ENCODE data around the gene NTM.

The NTM gene

DNA sequence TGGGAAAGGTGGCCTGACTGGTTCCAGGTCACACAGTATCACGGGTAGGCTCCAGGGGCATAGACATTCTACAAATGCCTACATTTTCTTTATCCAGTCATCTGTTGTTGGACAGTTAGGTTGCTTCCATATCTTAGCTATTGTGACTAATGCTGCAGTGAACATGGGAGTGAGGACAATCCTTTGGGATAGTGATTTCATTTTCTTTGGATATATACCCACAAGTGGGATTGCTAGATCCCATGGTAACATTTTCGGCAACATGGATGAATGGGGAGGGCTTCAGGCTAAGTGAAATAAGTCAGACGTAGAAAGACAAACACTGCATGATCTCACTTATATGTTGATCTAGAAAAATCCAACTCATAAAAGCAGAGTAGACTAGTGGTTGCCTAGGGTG is 744.3 kb downstream of the NTM start:
- Histone ChIP-seq H3K36me3 (ENCODE audit: insufficient read depth, low read depth, low read length) (no peaks in the 10 kb centered on the region), H3K27ac (ENCODE audit: low read length) (no peak overlapping the region), H3K9me3 (ENCODE audit: insufficient read depth, low read depth, low read length) (no peaks in the 10 kb centered on the region), H3K9ac (ENCODE audit: low read depth, low read length) (no peak overlapping the region), H3K4me1 (ENCODE audit: insufficient read depth, low read length) (peaks cover 43% of the 10 kb centered on the region), H3K4me3 (ENCODE audit: low read length) (no peak overlapping the region), H3K27me3 (ENCODE audit: insufficient read depth, low read length) (no peaks in the 10 kb centered on the region)

DNA sequence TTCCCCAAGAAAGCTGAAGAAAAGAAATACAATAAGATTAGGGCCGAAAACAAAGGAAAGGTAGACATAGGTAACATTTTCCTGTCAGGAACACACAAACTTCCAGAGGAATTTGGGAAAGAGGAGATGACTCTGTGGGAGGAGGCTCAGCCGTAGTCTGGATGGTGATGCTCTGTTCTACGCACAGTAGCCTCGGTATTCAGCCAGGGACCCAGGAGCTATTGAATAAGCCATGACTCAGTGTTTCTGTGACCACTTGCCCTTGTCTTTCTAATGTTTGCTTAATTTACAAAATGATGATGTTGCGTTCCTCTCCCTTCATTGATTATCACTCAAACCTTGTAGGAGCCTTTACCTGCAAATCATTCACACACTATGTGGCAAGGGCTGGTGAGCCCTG is 745.0 kb downstream of the NTM start:
- Histone ChIP-seq H3K27ac (ENCODE audit: low read length) (peak overlapping the region; percentile 43), H3K27me3 (ENCODE audit: insufficient read depth, low read length) (no peaks in the 10 kb centered on the region), H3K9me3 (ENCODE audit: insufficient read depth, low read depth, low read length) (no peaks in the 10 kb centered on the region), H3K4me3 (ENCODE audit: low read length) (no peak overlapping the region), H3K36me3 (ENCODE audit: insufficient read depth, low read depth, low read length) (no peaks in the 10 kb centered on the region), H3K4me1 (ENCODE audit: insufficient read depth, low read length) (peaks cover 49% of the 10 kb centered on the region), H3K9ac (ENCODE audit: low read depth, low read length) (no peak overlapping the region)

GRCh38 chr11:132116516-132116915 is 746.1 kb downstream of the NTM start:
- H3K9ac ChIP-seq (ENCODE audit: low read depth, low read length): no peak overlapping the region
- no peak overlapping the region for H3K27ac ChIP-seq (ENCODE audit: low read length)
- H3K4me3 ChIP-seq (ENCODE audit: low read length): no peak overlapping the region
- H3K4me1 ChIP-seq (ENCODE audit: insufficient read depth, low read length): peaks cover 54% of the 10 kb centered on the region
- H3K9me3 ChIP-seq (ENCODE audit: insufficient read depth, low read depth, low read length): no peaks in the 10 kb centered on the region
- no peaks in the 10 kb centered on the region for H3K27me3 ChIP-seq (ENCODE audit: insufficient read depth, low read length)
- no peaks in the 10 kb centered on the region for H3K36me3 ChIP-seq (ENCODE audit: insufficient read depth, low read depth, low read length)

- no peaks in the 10 kb centered on the region for H3K27me3 ChIP-seq (ENCODE audit: insufficient read depth, low read length)
- no peaks in the 10 kb centered on the region for H3K36me3 ChIP-seq (ENCODE audit: insufficient read depth, low read depth, low read length)
- no peak overlapping the region for H3K9ac ChIP-seq (ENCODE audit: low read depth, low read length)
- no peak overlapping the region for H3K27ac ChIP-seq (ENCODE audit: low read length)
- H3K4me3 ChIP-seq (ENCODE audit: low read length): no peak overlapping the region
- no peaks in the 10 kb centered on the region for H3K9me3 ChIP-seq (ENCODE audit: insufficient read depth, low read depth, low read length)
- peaks cover 62% of the 10 kb centered on the region for H3K4me1 ChIP-seq (ENCODE audit: insufficient read depth, low read length)
Observed at GRCh38 chr11:132118661-132119060, 748.2 kb downstream of the NTM start.

DNA sequence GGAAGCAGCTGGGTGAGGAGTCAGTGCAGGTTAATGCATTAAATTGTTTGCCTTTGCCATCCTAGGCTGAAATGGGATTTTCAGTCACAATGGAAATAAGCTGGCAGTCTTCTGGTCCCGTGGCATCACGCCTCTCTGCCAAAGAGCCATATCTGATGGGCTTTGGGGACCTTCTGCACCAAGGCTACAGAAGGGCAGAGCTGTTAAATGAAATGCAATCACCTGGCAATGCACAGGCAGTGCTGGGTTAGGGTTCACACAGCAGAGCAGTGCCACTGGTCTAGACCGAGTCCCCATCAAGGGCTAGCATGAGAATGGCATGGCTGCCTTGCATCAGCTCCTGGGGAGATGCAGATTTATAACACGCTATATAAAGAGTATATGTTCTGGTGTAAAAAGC is 749.2 kb downstream of the NTM start:
- H3K27me3 ChIP-seq (ENCODE audit: insufficient read depth, low read length): no peaks in the 10 kb centered on the region
- no peaks in the 10 kb centered on the region for H3K9me3 ChIP-seq (ENCODE audit: insufficient read depth, low read depth, low read length)
- H3K4me1 ChIP-seq (ENCODE audit: insufficient read depth, low read length): peaks cover 63% of the 10 kb centered on the region
- no peak overlapping the region for H3K9ac ChIP-seq (ENCODE audit: low read depth, low read length)
- no peak overlapping the region for H3K27ac ChIP-seq (ENCODE audit: low read length)
- H3K36me3 ChIP-seq (ENCODE audit: insufficient read depth, low read depth, low read length): no peaks in the 10 kb centered on the region
- no peak overlapping the region for H3K4me3 ChIP-seq (ENCODE audit: low read length)

- no peaks in the 10 kb centered on the region for H3K36me3 ChIP-seq (ENCODE audit: insufficient read depth, low read depth, low read length)
Observed at GRCh38 chr11:132122735-132123134, 752.3 kb downstream of the NTM start.

DNA sequence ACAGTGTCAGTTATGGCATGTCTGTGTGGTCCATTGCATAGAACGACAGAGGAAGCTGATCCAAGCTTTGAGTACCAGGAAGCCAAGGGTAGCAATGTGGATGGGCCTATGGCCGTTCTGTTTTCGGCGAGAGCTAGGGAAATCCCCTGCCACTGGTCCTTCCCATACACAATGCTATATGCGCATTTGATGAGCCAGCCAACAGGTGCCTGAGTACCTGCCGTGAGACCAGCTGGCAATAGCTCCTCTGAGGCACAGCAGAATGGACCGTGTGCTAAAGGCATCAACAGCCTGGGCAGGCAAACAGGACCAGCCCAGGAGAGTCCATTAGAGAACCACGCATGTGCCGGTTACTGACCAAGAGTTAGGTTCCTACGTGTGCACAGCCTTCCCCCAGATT is 753.0 kb downstream of the NTM start:
- Histone ChIP-seq H3K27ac (ENCODE audit: low read length) (peak overlapping the region; percentile 19), H3K4me1 (ENCODE audit: insufficient read depth, low read length) (peaks cover 41% of the 10 kb centered on the region; the same call in 1 of the 2 replicates), H3K36me3 (ENCODE audit: insufficient read depth, low read depth, low read length) (no peaks in the 10 kb centered on the region), H3K9ac (ENCODE audit: low read depth, low read length) (peak overlapping the region; percentile 23; the same call in 1 of the 2 replicates), H3K27me3 (ENCODE audit: insufficient read depth, low read length) (no peaks in the 10 kb centered on the region), H3K4me3 (ENCODE audit: low read length) (no peak overlapping the region; the same call in 1 of the 2 replicates), H3K9me3 (ENCODE audit: insufficient read depth, low read depth, low read length) (no peaks in the 10 kb centered on the region)

More at GRCh38 chr11:132122735-132123134, 752.3 kb downstream of the NTM start:
- peaks cover 46% of the 10 kb centered on the region; the same call in 1 of the 2 replicates for H3K4me1 ChIP-seq (ENCODE audit: insufficient read depth, low read length)
- peak overlapping the region; percentile 14 for H3K27ac ChIP-seq (ENCODE audit: low read length)
- H3K4me3 ChIP-seq (ENCODE audit: low read length): no peak overlapping the region; the same call in 1 of the 2 replicates
- H3K9me3 ChIP-seq (ENCODE audit: insufficient read depth, low read depth, low read length): no peaks in the 10 kb centered on the region
- H3K27me3 ChIP-seq (ENCODE audit: insufficient read depth, low read length): no peaks in the 10 kb centered on the region
- H3K9ac ChIP-seq (ENCODE audit: low read depth, low read length): peak overlapping the region; percentile 23; the same call in 1 of the 2 replicates

DNA sequence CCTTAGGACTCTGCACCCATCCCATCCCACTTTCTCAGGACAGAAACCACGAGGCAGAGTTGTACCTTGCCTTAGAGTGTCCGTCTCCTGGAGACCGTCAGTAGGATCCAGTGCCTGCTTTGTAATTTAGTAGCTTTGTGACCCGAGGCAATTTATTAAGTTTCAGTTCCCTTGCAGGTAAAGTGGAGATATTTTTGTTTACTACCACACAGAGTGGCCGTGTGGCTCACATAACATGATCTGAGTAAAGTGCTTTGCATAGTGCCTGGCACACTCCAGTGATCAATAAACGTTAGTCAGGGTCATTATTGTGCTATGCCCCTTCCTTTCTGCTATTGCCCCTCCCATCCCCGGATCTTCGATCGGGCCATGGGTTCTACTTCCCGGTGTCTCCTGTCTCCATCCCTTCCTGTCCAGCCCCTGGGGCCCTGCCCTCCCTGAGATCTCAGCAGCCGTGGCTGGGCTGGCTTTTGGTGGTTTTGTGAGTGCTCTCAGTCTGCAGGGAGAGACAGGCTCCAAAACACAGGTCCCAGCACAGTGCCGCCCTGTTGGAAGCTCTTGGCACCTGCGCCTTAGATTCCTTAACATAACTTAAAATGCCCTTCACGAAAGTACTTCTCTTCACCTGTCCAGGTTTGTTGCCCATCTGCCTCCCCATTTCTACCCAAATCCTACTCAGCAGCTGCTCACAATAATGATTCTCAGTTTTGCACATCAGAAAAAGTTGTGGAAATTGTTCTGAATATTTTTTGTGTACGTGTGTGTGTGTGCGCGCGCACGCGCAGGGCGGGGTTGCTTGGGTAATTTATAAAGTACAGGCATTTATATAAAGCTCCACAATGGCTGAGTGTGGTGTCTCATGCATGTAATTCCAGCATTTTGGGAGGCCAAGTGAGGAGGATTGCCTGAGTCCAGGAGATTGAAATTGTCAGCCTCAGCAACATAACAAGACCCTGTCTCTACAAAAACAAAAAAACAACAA is 753.7 kb downstream of the NTM start:
- no peaks in the 10 kb centered on the region for H3K36me3 ChIP-seq (ENCODE audit: insufficient read depth, low read depth, low read length)
- H3K27ac ChIP-seq (ENCODE audit: low read length): peak overlapping the region; percentile 19
- no peaks in the 10 kb centered on the region for H3K27me3 ChIP-seq (ENCODE audit: insufficient read depth, low read length)
- no peak overlapping the region for H3K9ac ChIP-seq (ENCODE audit: low read depth, low read length)
- no peak overlapping the region for H3K4me3 ChIP-seq (ENCODE audit: low read length)
- H3K4me1 ChIP-seq (ENCODE audit: insufficient read depth, low read length): peaks cover 39% of the 10 kb centered on the region; the same call in 1 of the 2 replicates
- H3K9me3 ChIP-seq (ENCODE audit: insufficient read depth, low read depth, low read length): no peaks in the 10 kb centered on the region

DNA sequence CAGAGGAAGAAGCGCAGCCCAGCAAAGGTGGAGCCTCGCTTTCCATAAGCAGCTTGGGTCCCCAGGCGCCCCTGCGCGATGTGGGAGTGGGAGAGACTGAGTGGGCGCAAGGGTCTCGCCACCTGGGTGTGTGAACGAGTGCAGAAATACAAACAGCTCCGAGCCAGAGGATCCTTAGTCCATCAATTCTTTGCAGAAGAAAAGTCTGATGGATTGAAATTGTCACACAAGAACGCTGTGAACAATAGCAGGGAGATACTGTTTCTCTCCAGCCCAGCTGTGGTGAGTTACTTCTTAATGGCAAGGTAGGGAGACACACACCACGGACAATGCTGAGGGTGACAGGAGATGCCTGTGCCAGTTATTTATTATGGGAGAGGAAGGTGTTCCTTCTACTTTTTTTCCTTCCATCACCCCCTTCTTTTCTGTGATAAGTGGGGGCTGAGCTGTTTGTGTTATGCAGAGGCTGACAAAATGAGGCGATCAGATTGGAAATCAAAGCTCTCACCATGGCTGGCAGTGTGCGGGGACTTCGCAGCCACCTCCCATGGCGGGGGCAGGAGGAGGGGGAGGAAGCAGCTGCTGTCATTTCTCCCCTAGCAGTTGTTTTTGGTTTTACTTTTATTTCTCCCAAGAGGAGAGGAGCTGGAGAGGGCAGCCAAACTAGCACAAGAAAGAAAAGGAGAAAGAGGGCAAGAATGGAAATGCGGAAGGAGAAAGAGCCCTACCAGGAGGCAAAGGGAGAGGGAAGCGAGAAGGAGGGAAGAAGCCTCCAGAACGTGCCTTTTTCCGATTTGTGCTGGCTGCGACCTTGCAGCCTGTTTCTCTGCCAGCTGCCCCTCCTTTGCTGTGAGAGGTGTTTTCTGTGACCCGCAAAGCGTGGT is 755.8 kb downstream of the NTM start:
- Histone ChIP-seq H3K9ac (ENCODE audit: low read depth, low read length) (peak overlapping the region; percentile 16; the same call in 1 of the 2 replicates), H3K36me3 (ENCODE audit: insufficient read depth, low read depth, low read length) (no peaks in the 10 kb centered on the region), H3K27me3 (ENCODE audit: insufficient read depth, low read length) (no peaks in the 10 kb centered on the region), H3K4me1 (ENCODE audit: insufficient read depth, low read length) (peaks cover 39% of the 10 kb centered on the region), H3K27ac (ENCODE audit: low read length) (no peak overlapping the region), H3K4me3 (ENCODE audit: low read length) (peak overlapping the region; percentile 54), H3K9me3 (ENCODE audit: insufficient read depth, low read depth, low read length) (no peaks in the 10 kb centered on the region)

DNA sequence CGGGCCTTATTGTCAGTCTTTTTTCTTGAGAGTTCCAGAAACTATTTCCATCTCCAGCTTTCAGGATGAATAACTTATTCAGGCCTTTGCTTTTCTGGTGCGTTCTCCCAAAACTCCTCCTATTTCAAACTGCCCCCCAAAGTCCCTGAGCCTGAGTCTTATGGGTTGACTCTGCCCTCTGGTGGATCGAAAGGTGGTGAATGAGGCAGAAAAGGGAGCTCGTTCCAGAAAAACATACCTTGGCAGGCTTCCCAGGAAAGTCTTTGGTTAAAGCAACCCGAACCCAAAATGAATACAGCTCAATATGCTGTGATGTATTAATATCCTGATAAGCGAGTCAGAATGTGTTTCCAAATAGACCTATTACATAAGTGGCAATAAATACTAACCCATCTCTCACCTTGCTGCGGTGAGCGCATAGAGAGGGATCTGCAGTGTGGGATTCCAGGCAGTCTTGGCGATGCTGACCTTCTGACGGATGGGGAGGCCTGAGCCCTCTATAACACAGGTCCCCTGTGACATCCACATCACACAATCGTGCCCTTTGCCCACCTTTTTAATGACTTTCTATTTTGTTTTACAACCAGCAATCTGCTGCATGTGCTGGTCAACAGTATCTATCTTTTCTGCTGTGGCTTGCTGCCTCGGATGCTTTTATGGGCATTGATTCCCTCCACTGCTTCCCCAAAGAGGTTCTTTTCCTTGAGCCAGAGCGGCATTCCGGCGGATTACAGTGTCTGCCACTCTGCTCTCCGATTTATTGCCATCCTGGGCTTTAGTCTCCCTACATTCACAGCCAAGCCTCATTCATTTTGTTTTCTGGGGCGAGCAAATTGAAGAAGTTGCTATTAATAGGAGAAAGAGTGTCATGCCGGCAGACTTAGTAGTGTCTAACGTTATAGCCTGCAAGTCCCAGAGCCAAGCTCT is 756.8 kb downstream of the NTM start:
- H3K27me3 ChIP-seq (ENCODE audit: insufficient read depth, low read length): no peaks in the 10 kb centered on the region
- H3K9me3 ChIP-seq (ENCODE audit: insufficient read depth, low read depth, low read length): no peaks in the 10 kb centered on the region
- no peak overlapping the region for H3K9ac ChIP-seq (ENCODE audit: low read depth, low read length)
- peaks cover 38% of the 10 kb centered on the region for H3K4me1 ChIP-seq (ENCODE audit: insufficient read depth, low read length)
- H3K27ac ChIP-seq (ENCODE audit: low read length): no peak overlapping the region
- peak overlapping the region; percentile 54 for H3K4me3 ChIP-seq (ENCODE audit: low read length)
- no peaks in the 10 kb centered on the region for H3K36me3 ChIP-seq (ENCODE audit: insufficient read depth, low read depth, low read length)

DNA sequence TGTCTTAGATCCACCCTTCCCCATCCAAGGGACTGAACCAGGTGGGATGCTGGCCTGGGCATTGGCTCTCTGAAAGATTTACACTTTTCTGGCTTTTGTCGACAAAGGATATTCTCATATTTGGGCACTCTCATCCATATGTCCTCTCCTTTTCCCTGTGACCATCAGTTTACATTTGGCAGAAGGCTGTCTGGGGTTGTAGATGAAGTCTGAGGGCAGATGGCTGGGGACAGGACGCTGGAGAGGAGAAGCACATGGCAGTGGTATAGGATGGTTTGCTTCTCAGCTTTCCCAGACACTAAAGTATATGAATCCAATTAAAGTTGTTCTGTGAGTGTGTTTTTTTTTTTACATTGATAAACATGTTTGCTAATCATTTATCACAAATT is 757.5 kb downstream of the NTM start:
- Histone ChIP-seq H3K36me3 (ENCODE audit: insufficient read depth, low read depth, low read length) (no peaks in the 10 kb centered on the region), H3K27me3 (ENCODE audit: insufficient read depth, low read length) (no peaks in the 10 kb centered on the region), H3K4me3 (ENCODE audit: low read length) (no peak overlapping the region), H3K9me3 (ENCODE audit: insufficient read depth, low read depth, low read length) (no peaks in the 10 kb centered on the region), H3K9ac (ENCODE audit: low read depth, low read length) (no peak overlapping the region), H3K27ac (ENCODE audit: low read length) (no peak overlapping the region), H3K4me1 (ENCODE audit: insufficient read depth, low read length) (peaks cover 36% of the 10 kb centered on the region)

Data from iPS-20b (cell line).